ENCODE measurements around the gene MYOT. TPM values are rescaled to one million over a fixed set of nuclear protein-coding genes. Genes with fewer than 3 reads are reported as not detected.
"Not testable (repeated sequence)": the region's sequence is repeated elsewhere in the genome, so short reads cannot be mapped to it uniquely, and the experiment has no call there.

MYOT gene
- total and polyA plus RNA-seq, 2 donors (not counting 1 experiment from before 2014, with no cell fraction given), result not detected

GRCh38 chr5:137847687-137848086 is 20.0 kb upstream of the MYOT start:
- POLR2A ChIA-PET, result interaction anchor here (1.1 kb wide), 1 partner anchor 41 kb away, joined by 4 read pairs; the partner anchor contains the start of gene PKD2L2
- no peaks in the 10 kb centered on the region for H3K79me2 ChIP-seq (ENCODE audit: control insufficient read depth, insufficient read depth, low read length)
- peaks cover 0 to 10% of the 10 kb centered on the region in 2 experiments for H3K36me3 ChIP-seq (replicated peaks in 1 of 2; ENCODE audit: control extremely low read depth in 1 of 2, control insufficient read depth in 1 of 2, extremely low read depth in 1 of 2, insufficient read depth in 2 of 2, low read length in 1 of 2)
- H3K27me3 Mint-ChIP-seq, result no peaks in the 10 kb centered on the region
- no peak for DNase-seq
- no peak overlapping the region for H3K4me3 ChIP-seq (ENCODE audit: control extremely low read depth in 1 of 5, extremely low read depth in 1 of 5, insufficient read depth in 1 of 5, low read depth in 2 of 5, low read length in 4 of 5)
- H4K20me1 ChIP-seq (ENCODE audit: control insufficient read depth, insufficient read depth, low read length, poor library complexity, severe bottlenecking), result no peaks in the 10 kb centered on the region
- no peaks in the 10 kb centered on the region for H3K9me3 Mint-ChIP-seq (ENCODE audit: insufficient read depth)
- peaks cover under 1% of the 10 kb centered on the region in 2 donors for H3K4me1 ChIP-seq (ENCODE audit: control insufficient read depth in 2 of 2, insufficient read depth in 2 of 2, low read length in 2 of 2)
- H3K27ac Mint-ChIP-seq, result no peak overlapping the region
- H3K27ac ChIP-seq (ENCODE audit: low read length in 2 of 2), result no peak overlapping the region
- H3K9me3 ChIP-seq (ENCODE audit: control extremely low read depth in 1 of 3, control insufficient read depth in 2 of 3, insufficient read depth in 1 of 3, low read length in 2 of 3), result no peaks in the 10 kb centered on the region
- CTCF ChIA-PET, result interaction anchor here (0.6 to 1.4 kb wide), 2 partner anchors 41 to 75 kb away, joined by 3 to 4 read pairs; partner anchors contain the start of gene PKD2L2
- TF ChIP-seq EZH2 (IDR thresholded peaks at IDR 0.05; ENCODE audit: borderline replicate concordance, insufficient read depth, low read depth, low read length, poor library complexity, severe bottlenecking), result no peak
- TF ChIP-seq CTCF (IDR thresholded peaks at IDR 0.05), result no peak
- no peak overlapping the region for H3K9ac ChIP-seq (ENCODE audit: low read length)
- no peak overlapping the region for H3K4me2 ChIP-seq (replicated peaks; ENCODE audit: low read depth, low read length, poor library complexity, severe bottlenecking)
- intact Hi-C loops (cut with micrococcal nuclease), result no loop called here
- ATAC-seq (ENCODE audit: low read depth), result no peak
- 65% methylated on average over 4 of the region's 6 CpGs for WGBS (ENCODE audit: insufficient coverage)
- no peaks in the 10 kb centered on the region for H3K27me3 ChIP-seq (replicated peaks in 1 of 4; ENCODE audit: control extremely low read depth in 1 of 4, control insufficient read depth in 3 of 4, insufficient read depth in 4 of 4, low read length in 3 of 4)
- no peak overlapping the region for H3K4me3 Mint-ChIP-seq
- H3K4me1 Mint-ChIP-seq, result peaks cover 10% of the 10 kb centered on the region
- H2AFZ ChIP-seq (ENCODE audit: insufficient read depth, low read depth, low read length, poor library complexity, severe bottlenecking), result no peak overlapping the region

GRCh38 chr5:137853165-137853564 is 14.5 kb upstream of the MYOT start:
- H3K4me2 ChIP-seq (replicated peaks; ENCODE audit: low read depth, low read length, poor library complexity, severe bottlenecking); H3K27me3 ChIP-seq (replicated peaks in 1 of 4; ENCODE audit: control extremely low read depth in 1 of 4, control insufficient read depth in 3 of 4, insufficient read depth in 4 of 4, low read length in 3 of 4); H3K27ac Mint-ChIP-seq; H2AFZ ChIP-seq (ENCODE audit: insufficient read depth, low read depth, low read length, poor library complexity, severe bottlenecking); DNase-seq; H3K27me3 Mint-ChIP-seq; H3K9me3 Mint-ChIP-seq (ENCODE audit: insufficient read depth); H3K9ac ChIP-seq (ENCODE audit: low read length); H3K9me3 ChIP-seq (ENCODE audit: control extremely low read depth in 1 of 3, control insufficient read depth in 2 of 3, insufficient read depth in 1 of 3, low read length in 2 of 3); ATAC-seq (ENCODE audit: low read depth); H3K27ac ChIP-seq (ENCODE audit: low read length in 2 of 2); H4K20me1 ChIP-seq (ENCODE audit: control insufficient read depth, insufficient read depth, low read length, poor library complexity, severe bottlenecking); H3K4me3 ChIP-seq (ENCODE audit: control extremely low read depth in 1 of 5, extremely low read depth in 1 of 5, insufficient read depth in 1 of 5, low read depth in 2 of 5, low read length in 4 of 5); intact Hi-C loops (cut with micrococcal nuclease); H3K36me3 ChIP-seq (replicated peaks in 1 of 2; ENCODE audit: control extremely low read depth in 1 of 2, control insufficient read depth in 1 of 2, extremely low read depth in 1 of 2, insufficient read depth in 2 of 2, low read length in 1 of 2); H3K4me3 Mint-ChIP-seq; H3K79me2 ChIP-seq (ENCODE audit: control insufficient read depth, insufficient read depth, low read length): not testable (repeated sequence)
- peaks cover 16% of the 10 kb centered on the region for H3K4me1 Mint-ChIP-seq
- POLR2A ChIA-PET, result interaction anchor here (0.6 kb wide), 1 partner anchor 120 kb away, joined by 3 read pairs; no protein-coding TSS in a partner anchor
- CTCF ChIA-PET, result interaction anchor here (1.3 kb wide), 1 partner anchor 74 kb away, joined by 4 read pairs; no protein-coding TSS in a partner anchor
- H3K4me1 ChIP-seq (ENCODE audit: control insufficient read depth in 2 of 2, insufficient read depth in 2 of 2, low read length in 2 of 2), result peaks cover 8 to 10% of the 10 kb centered on the region in 2 donors

All from B cell (primary cell).